HG03097 (cell line): Measurements from ENCODE around the gene CDKAL1.

ENCODE experiments used
- ATAC-seq: cut with Tn5 transposase; IDR thresholded peaks from one replicate; pipeline ENCODE4 v1.9.1; 2021; ENCODE audit not compliant: unreplicated experiment, low FRiP score

The CDKAL1 gene

GRCh38 chr6:20983961-20984360 lies 449.7 kb downstream of the CDKAL1 start:
- ATAC-seq, result no peak

GRCh38 chr6:20985821-20986220 lies 451.6 kb downstream of the CDKAL1 start:
- no peak for ATAC-seq

DNA sequence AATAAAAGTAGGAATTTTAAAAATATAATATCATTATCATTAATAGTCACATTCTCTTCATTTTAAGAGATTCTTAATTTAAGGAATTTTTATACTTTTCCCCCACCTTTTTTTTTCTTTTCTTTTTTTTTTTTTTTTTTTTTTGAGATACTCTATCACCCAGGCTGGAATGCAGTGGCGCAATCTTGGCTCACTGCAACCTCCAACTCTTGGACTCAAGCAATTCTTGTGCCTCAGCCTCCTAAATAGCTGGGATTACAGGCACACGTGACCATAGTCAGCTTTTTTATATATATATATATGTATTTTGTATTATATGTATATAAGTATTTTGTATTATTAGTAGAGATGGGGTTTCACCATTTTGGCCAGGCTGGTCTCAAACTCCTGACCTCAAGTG lies 457.7 kb downstream of the CDKAL1 start:
- ATAC-seq, result no peak

GRCh38 chr6:20996099-20996498 lies 461.8 kb downstream of the CDKAL1 start:
- no peak for ATAC-seq

DNA sequence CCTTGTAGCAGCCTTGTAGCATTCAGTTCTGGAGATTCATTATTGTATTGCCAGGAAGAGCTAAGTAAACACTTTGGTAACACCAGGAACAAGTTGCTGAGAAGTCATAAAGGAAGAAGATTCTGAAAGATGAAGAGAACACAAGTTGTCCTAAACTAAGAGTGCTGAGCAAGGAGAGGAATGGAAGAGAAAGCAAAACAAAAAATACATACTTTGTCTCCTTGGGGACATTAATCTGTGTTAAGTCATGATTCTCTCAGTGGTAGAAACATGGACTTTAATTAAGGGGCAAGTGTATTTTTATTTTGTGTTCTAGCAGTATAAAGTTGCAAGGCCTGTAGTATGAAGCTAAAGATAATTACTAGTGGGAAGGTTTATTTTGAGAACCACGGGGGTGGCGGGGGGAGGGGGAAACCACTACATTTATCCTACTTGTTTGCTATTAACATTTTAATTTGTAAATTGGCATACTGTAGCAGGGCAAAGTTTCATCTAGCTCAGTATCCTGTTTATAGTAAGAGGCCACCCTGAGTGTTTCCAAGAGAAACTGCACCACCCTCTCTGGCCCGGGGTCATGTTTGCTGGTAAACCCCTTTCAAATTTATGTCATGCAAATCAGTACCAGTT lies 463.0 kb downstream of the CDKAL1 start:
- no peak for ATAC-seq

- ATAC-seq, result no peak
Observed at GRCh38 chr6:20997770-20998147, 463.5 kb downstream of the CDKAL1 start.

- no peak for ATAC-seq
Observed at GRCh38 chr6:20998748-20999448, 464.6 kb downstream of the CDKAL1 start.

- ATAC-seq, result no peak
Observed at GRCh38 chr6:21000331-21000801, 466.1 kb downstream of the CDKAL1 start.

- no peak for ATAC-seq
Observed at GRCh38 chr6:21001736-21002135, 467.5 kb downstream of the CDKAL1 start.

- peak; percentile 64 for ATAC-seq
Observed at GRCh38 chr6:21003780-21004541, 469.7 kb downstream of the CDKAL1 start.

DNA sequence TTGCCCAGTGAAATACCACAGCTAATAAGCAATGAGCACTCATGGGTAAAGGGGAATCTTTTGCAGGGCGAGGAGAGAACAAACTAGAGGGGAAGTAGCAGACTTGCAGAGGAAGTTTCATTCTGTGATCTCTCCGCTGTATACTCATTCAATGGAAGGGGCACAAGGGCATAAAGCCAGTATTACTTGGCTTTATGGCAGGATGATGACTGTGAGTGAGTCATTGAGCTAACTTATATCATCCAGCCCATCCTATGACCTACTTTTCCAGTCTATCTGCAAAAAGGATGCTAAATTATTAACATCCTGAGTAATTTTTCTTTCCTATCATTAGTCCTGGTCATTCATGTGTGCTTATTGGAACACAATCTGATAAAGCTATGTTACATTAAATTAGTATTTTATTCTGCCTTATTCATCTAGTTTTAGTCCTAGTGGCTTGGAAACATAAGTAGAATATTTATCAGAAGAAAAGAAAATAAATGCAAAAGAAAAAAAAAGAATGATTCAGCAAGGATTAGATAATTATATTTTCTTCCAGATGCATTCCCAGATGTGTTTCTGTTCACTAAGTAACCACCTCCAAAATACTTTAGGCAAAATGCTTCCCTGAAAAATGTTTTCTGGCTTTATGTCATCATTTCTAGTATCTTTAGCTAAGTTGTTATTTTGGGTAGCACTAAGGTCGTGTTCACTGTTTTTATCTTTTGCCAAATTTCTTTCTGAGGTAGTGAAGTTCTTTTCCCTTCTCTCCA lies 471.7 kb downstream of the CDKAL1 start:
- peak; percentile 47 for ATAC-seq

GRCh38 chr6:21019614-21020013 lies 485.4 kb downstream of the CDKAL1 start:
- ATAC-seq, result no peak

DNA sequence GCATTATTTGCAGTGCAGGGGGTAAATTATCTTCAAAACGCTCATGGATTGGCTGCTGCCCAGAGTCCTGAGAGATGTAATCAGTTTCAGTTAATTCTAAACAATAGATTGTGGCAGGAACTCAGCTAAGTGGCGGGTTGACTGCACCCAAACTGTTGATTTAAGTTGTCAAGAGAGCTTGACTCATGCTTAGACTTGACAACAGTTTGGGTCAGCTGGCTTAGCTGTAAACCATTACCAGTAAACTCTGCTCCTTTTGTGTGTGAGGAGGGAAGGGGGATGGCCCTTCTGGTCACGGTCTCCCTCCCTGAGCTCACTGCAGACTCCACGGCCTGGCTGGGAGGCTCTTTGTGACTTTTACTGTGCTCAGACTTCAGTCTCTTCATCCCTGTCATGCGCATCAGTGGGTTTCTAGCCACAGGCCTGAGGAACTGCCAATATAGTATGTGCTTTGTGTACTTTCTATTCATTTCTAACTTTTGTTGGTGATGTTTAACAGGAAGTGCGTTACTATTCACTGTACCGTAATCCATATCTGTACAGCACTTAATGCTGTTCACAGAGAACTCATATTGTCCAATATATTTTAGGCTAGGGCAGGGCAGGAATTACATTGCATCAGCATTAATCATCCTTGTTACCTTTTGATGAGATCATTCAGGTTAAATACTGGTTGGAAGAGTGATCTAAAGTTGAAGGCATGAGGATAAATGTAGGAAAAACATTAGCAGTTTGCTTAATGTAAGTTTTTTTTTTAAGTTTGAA lies 488.3 kb downstream of the CDKAL1 start:
- peak; percentile 91 for ATAC-seq

- no peak for ATAC-seq
Observed at GRCh38 chr6:21023210-21023609, 489.0 kb downstream of the CDKAL1 start.

DNA sequence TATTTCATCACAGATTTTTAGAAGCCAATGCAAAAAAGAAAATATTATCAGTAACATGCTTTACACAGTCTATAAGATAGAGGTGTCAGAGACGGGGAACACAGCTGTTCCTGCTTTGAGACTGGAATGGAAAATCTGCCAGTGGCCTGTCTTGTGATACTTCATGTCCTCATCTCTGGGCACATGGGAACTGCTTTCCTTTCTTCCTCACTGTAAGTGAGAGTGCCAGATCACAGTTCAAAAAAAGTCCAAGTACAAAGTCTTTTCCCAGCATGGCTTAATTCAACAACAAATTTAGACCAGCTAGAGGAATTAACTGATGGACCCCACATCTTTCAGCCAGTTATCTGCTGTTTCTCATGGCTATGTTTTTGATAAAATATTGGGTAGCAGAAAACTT lies 490.4 kb downstream of the CDKAL1 start:
- ATAC-seq, result no peak

- ATAC-seq, result no peak
Observed at GRCh38 chr6:21026576-21027273, 492.5 kb downstream of the CDKAL1 start.

DNA sequence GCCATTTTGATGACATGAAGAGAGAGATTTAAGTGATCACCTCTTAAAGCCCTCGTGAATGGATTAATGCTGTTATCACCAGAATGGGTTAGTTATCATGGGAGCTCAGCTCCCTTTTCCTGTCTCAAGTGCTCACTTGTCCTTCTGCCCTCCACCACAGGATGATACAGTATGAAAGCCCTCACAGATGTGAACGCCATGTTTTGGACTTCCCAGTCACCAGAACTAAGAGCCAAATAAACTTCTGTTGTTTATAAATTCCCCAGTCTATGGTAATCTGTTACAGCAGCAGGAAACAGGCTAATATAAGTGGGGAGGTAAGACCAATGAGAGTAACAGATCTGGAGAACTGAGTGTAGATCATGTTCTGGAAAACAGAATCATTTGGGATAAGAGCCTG lies 493.2 kb downstream of the CDKAL1 start:
- no peak for ATAC-seq

- no peak for ATAC-seq
Observed at GRCh38 chr6:21031182-21031581, 496.9 kb downstream of the CDKAL1 start.

DNA sequence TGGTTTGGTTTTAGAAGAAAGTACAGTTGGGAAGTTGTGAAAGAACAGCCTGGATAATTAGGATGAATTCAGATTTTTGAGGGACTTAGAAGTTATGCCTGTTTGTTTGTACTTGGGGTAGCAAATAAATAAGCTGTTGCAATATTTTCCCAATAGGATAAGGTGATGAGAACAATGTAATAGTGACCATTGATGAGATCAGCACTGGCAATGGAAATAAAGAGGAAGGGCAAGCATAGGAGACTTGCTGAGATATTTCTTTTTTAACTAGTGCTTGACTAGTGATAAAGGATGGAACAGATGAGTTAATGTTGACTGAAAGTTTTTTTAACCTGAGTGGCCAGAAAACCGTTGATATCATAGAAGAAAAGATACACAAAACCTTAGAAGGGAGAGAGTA lies 498.8 kb downstream of the CDKAL1 start:
- no peak for ATAC-seq
